Head of caudate nucleus (tissue), 42 donors: ENCODE results near the gene TMEM233.
"Not testable (repeated sequence)": the region's sequence is repeated elsewhere in the genome, so short reads cannot be mapped to it uniquely, and the experiment has no call there.

Experiments
- DNase-seq, 42 donors: peaks; one replicate each; pipeline versions ENCODE4 v3.0.0 to v3.0.0-alpha.2; 2020 to 2021; ENCODE audit warnings: mixed read lengths in 7 of 42
- intact Hi-C: fragments of 100-400 bp; cut with DNase I; formaldehyde crosslinking; loops from one replicate; pipeline ENCODE4 v1.15.0; 2022

The TMEM233 gene

DNA sequence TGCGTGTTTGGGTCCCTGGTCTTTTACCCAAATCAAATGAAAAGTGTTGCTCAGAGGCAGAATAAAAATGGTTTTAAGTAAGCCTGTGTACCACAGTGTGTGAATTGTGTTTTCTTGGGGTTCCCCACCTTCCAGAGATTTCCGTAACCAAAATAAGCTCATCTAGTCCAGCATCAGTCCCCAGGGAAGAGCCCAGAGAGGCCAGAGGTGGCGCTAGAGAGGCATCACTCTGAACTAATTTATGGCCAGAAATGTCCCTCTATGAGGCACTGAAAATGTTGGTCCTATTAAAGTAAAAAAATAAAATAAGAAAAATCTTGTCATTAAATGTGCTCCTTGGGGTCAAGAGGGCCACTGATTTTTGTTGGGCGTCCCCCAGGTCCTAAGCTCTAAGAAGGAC is 49.4 kb downstream of the TMEM233 start:
- DNase-seq, result no peak
- intact Hi-C loops, result no loop called here

GRCh38 chr12:119644930-119645329 is 51.4 kb downstream of the TMEM233 start:
- intact Hi-C loops, result no loop called here
- DNase-seq, result no peak

- intact Hi-C loops, result no loop called here
- no peak for DNase-seq
These were observed 52.0 kb downstream of the TMEM233 start for GRCh38 chr12:119645535-119646059.

GRCh38 chr12:119649202-119649808 is 55.7 kb downstream of the TMEM233 start:
- no peak for DNase-seq
- intact Hi-C loops, result no loop called here

- intact Hi-C loops, result no loop called here
- no peak for DNase-seq
These were observed 59.1 kb downstream of the TMEM233 start for GRCh38 chr12:119652665-119653064.

GRCh38 chr12:119657001-119657400 is 63.4 kb downstream of the TMEM233 start:
- intact Hi-C loops, DNase-seq: not testable (repeated sequence)

- DNase-seq, intact Hi-C loops: not testable (repeated sequence)
These were observed 64.6 kb downstream of the TMEM233 start for GRCh38 chr12:119658166-119658565.

- DNase-seq, result peak in 18 of 42 donors; percentile 18 to 77 (median 42)
- intact Hi-C loops, result no loop called here
These were observed 65.8 kb downstream of the TMEM233 start for GRCh38 chr12:119659289-119659897.

- DNase-seq, result no peak
- intact Hi-C loops, result no loop called here
These were observed 66.5 kb downstream of the TMEM233 start for GRCh38 chr12:119660076-119660475.

GRCh38 chr12:119661882-119662281 is 68.3 kb downstream of the TMEM233 start:
- DNase-seq, result no peak
- intact Hi-C loops, result no loop called here

GRCh38 chr12:119664642-119665041 is 71.1 kb downstream of the TMEM233 start:
- intact Hi-C loops, result no loop called here
- no peak for DNase-seq

GRCh38 chr12:119665164-119665929 is 71.8 kb downstream of the TMEM233 start:
- intact Hi-C loops, result no loop called here
- DNase-seq, result no peak

DNA sequence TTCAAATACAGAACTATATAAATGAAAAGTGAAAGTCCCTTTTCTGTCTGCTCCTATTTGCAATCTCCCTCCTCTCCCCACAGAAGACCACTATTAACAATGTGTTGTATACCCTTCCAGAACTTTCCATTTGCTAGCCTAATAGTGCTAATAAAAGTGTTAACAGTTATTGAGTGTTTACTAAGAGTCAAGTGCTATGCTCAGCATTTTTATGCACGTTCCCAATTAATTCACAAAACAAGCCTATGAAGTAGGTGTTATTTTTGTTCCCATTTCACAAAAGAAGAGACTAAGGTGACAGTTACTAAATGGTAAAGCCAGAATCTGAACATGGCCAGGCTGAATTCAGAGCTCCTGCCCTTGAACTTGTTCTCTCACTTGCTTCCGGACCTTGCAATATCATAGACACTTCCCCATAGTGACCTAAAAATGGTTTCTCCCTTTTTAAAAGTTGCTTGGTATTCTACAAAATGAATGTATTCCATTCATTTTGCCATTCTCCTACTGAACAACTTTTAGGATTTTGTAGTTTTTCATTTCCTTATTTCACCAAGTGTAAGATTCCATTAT is 72.7 kb downstream of the TMEM233 start:
- intact Hi-C loops, result no loop called here
- DNase-seq, result no peak

DNA sequence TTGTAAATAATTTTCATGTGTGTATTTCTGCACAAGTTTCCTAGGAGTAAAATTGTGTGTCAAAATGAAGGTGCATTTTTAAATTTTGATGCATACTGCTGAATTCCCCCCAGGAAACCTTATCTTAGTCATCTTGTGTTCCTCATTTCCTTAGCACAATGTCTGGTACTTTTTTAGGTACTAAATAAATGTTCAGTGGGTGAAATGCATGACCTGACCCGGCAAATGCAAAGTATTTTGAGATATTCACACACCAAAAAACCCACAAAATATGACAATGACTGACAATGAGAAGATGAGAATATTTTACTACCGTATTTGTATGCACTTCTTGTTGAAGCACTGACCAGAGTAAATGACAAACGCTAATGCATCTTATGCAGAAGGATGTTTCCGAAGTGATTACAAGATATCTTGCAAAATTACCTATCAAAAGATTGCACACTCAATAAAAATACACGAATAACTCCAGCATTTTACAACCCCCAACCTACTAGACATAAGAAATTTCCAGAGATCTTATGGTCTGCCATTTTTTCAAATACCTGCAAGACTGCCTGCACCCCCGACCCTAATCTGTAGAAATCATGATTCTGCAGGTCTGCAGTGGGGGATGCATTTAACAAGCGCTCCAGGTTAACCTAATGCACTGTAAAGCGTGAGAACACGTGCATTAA is 73.5 kb downstream of the TMEM233 start:
- intact Hi-C loops, result no loop called here
- no peak for DNase-seq

DNA sequence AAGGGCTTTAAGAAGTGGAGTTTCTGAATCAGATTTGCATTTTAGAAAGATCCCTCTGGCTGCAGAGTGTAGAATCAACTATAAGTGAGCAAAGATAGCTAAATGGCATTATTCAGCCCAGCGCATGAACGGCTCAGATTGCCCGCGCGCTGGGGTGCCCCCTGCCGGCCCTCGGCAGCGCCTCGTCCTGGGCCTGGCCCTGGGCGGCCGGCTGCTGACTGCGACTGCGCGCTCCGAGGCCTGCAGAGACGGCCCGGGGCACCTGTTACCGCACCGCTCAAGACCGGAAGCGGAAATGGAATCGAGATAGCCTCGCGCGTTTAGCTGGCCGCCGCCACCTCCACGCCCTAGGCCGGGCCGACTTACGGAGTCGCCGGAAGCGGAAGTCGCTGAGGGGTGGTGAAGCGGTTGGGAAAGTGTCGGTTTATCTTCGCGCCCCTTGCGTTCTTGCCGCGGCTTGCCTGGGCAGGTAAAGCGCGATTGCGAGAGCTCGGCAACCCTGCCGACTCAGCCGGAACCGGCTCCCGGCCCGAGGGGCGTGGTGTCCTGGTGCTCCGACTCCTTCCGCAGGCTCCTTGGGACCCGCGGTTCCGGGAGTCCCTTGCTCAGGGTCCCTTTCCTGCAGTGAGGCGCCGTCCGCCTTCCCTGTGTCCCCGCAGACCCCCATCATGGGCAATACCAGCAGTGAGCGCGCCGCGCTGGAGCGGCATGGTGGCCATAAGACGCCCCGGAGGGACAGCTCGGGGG is 74.2 kb downstream of the TMEM233 start, which contains the start of gene PRKAB1:
TSS of gene PRKAB1 (plus strand) at position 557 of the 747 bp plus-strand sequence. CDS start at position 669, 112 bp downstream.
- DNase-seq, result peak; percentile 88 to 98 (median 95)
- intact Hi-C loops, result no loop called here

DNA sequence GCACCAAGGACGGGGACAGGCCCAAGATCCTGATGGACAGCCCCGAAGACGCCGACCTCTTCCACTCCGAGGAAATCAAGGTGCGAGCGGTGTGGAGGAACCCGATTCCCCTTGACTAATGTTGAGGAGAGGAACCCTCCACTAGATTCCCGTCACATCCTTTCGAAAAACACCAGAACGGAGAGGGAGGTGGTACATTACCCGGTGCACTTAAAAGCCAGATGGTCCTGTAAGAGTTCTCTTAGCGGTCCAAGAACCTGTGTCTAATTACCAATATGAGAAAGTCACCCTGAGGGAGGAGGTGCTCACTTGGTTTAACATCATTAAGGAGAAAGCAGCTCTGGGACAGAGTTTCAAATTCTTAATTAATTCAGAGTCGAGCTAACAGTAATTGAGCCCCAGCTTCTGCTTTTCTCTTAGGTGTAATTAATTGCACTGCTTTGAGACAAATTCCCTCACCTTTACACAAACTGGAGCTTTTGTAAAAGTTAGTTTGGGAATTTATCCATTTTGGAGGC is 74.8 kb downstream of the TMEM233 start:
- peak in 1 of 42 donors; percentile 48 for DNase-seq
- intact Hi-C loops, result no loop called here

- intact Hi-C loops, result no loop called here
- DNase-seq, result no peak
These were observed 76.3 kb downstream of the TMEM233 start for GRCh38 chr12:119669744-119670472.

GRCh38 chr12:119671070-119671469 is 77.5 kb downstream of the TMEM233 start:
- intact Hi-C loops, result no loop called here
- DNase-seq, result no peak
